ENCODE measurements around the gene SMIM36. TPM values are rescaled to one million over a fixed set of nuclear protein-coding genes. Genes with fewer than 3 reads are reported as not detected.
"Not testable (repeated sequence)": the region's sequence is repeated elsewhere in the genome, so short reads cannot be mapped to it uniquely, and the experiment has no call there.

Gene SMIM36
- polyA plus RNA-seq, 3 donors, result 0.14 TPM; not detected in 2

DNA sequence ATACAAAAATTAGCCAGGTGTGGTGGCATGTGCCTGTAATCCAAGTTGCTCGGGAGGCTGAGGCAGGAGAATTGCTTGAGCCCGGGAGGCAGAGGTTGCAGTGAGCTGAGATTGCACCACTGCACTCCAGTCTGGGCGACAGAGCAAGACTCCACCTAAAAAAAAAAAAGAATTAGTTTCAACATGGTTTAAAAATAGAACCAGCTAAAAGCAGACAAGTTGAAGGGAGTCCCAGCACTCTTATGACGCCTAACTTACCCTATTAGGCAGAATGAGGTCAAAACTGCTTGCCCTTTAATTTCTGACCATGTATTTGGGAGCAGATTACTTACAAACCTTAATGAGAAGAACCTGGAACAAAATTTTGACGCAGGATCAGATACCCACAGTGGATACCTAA, 107.1 kb downstream of the SMIM36 start:
- not testable (repeated sequence) for DNase-seq (ENCODE audit: extremely low read depth in 1 of 11, low read depth in 9 of 11, low spot score in 4 of 11)

DNA sequence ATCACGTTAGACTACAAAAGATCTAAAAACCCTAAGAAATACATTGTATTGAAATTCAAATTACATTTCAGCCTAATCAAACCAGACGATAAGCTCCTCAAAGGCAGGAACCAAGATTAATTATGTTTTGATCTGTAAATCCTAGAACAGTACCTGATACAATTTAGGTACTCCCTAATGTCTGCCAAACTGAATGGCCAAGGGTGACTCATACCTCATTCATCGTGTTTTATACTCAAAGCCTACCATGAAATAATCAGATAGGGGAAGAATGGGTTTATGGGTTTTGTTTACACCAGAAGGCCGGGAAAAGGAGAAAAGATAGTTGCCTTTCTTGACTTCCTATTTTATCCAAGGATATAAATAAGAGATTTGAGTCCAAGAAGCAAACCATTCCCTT, 108.9 kb downstream of the SMIM36 start:
- no peak for DNase-seq (ENCODE audit: extremely low read depth in 1 of 11, low read depth in 9 of 11, low spot score in 4 of 11)

Other genes with a start within 250 kb of the SMIM36 start
- 1 to 10 TPM; 3.0 to 5.3 (median 3.9) TPM for gene HLF, start 246.5 kb downstream of the SMIM36 start, polyA plus RNA-seq (ENCODE audit: insufficient read length in 3 of 3)
- 10 to 100 TPM; 19.4 to 24.5 (median 20.8) TPM for gene MMD, start 89.6 kb downstream of the SMIM36 start, polyA plus RNA-seq (ENCODE audit: insufficient read length in 3 of 3)
- gene TMEM100, start 211.4 kb upstream of the SMIM36 start, polyA plus RNA-seq (ENCODE audit: insufficient read length in 3 of 3), result 10 to 100 TPM; 63.5 to 68.9 (median 65.0) TPM
- gene PCTP, start 239.6 kb upstream of the SMIM36 start, polyA plus RNA-seq (ENCODE audit: insufficient read length in 3 of 3), result 10 to 100 TPM; 29.2 to 34.6 (median 32.8) TPM

Data from renal cortex interstitium (tissue), 11 donors.